GM12878 (cell line): ENCODE measurements around the gene PDGFA. TPM values are rescaled to one million over a fixed set of nuclear protein-coding genes. Genes with fewer than 3 reads are reported as not detected.

ENCODE experiments used
- ATAC-seq: fragments of 200-7000 bp; cut with Tn5 transposase; 3 replicates; pipeline ENCODE4 v1.9.1; 2020; ENCODE audit warnings: mild to moderate bottlenecking, moderate library complexity
- BruUV-seq: library from RNA; stranded (reverse); fragments of 400-500 nt; replicated peaks from 2 replicates; lab custom pipeline; 2021; lab: Mats Ljungman, UMichigan
- CTCF ChIA-PET: fragments of 300-600 bp; sonication (Branson Sonifier 250); formaldehyde crosslinking; extraction: SDS; loops from one replicate; lab custom pipeline; 2021; ENCODE audit warnings: inconsistent platforms; lab: Yijun Ruan, JAX
- POLR2A ChIA-PET: fragments of 350-600 bp; formaldehyde crosslinking; extraction: SDS; loops from one replicate; lab custom pipeline; 2021; ENCODE audit warnings: inconsistent platforms; lab: Charles Lee
- RAD21 ChIA-PET: fragments of 300-600 bp; sonication (Branson Sonifier 250); formaldehyde crosslinking; loops from one replicate; lab custom pipeline; 2023; ENCODE audit warnings: antibody characterized with exemption; ENCODE audit not compliant: unreplicated experiment; lab: Charles Lee
- SMC1A ChIA-PET: fragments of 300-600 bp; sonication (Branson Sonifier 250); formaldehyde crosslinking; loops from one replicate; lab custom pipeline; 2023; ENCODE audit not compliant: unreplicated experiment, uncharacterized antibody; lab: Charles Lee
- DNase-seq: peaks from one replicate; pipeline ENCODE4 v3.0.0-alpha.2; 2011; ENCODE audit warnings: low read depth, low spot score
- FAIRE-seq: peaks from 3 replicates; lab custom pipeline; 2011; peaks lifted over from hg19 to GRCh38; lab: Jason Lieb, UNC
- H2AFZ ChIP-seq: 2 replicates; pipeline ENCODE4 v1.6.0; 2011; ENCODE audit warnings: low read depth, low read length, control low read depth; ENCODE audit not compliant: control insufficient read depth
- H3K27ac ChIP-seq: 2 replicates; pipeline ENCODE4 v1.5.1; 2011; ENCODE audit warnings: control low read depth; ENCODE audit not compliant: control insufficient read depth, insufficient read depth
- H3K27me3 ChIP-seq, 2 experiments: replicated peaks in 1 of 2; 2 replicates each; pipeline versions ENCODE4 v1.6.0 to v1.6.1; 2011; ENCODE audit warnings: low read length in 1 of 2; ENCODE audit not compliant: control insufficient read depth in 2 of 2, insufficient read depth in 2 of 2
- H3K36me3 ChIP-seq, 2 experiments: 2 replicates each; pipeline ENCODE4 v1.5.1; 2011; ENCODE audit warnings: low read length in 1 of 2; ENCODE audit not compliant: control insufficient read depth in 2 of 2, insufficient read depth in 2 of 2
- H3K4me1 ChIP-seq: 2 replicates; pipeline ENCODE4 v1.6.1; 2011; ENCODE audit warnings: mild to moderate bottlenecking, low read length, moderate library complexity, mixed read lengths; ENCODE audit not compliant: control insufficient read depth, insufficient read depth
- H3K4me2 ChIP-seq: 2 replicates; pipeline ENCODE4 v1.6.0; 2011; ENCODE audit warnings: control low read depth; ENCODE audit not compliant: control insufficient read depth, insufficient read depth
- H3K4me3 ChIP-seq: fragments of 200-600 bp; sonication (generic); 2 replicates; pipeline ENCODE4 v1.5.1; 2016
- H3K79me2 ChIP-seq: 2 replicates; pipeline ENCODE4 v1.6.0; 2011; ENCODE audit warnings: low read length; ENCODE audit not compliant: control insufficient read depth, insufficient read depth
- H3K9ac ChIP-seq: 2 replicates; pipeline ENCODE4 v1.8.0; 2011; ENCODE audit warnings: low read length, control low read depth, mixed read lengths; ENCODE audit not compliant: control insufficient read depth, insufficient read depth
- H3K9me3 ChIP-seq: replicated peaks from 3 replicates; pipeline ENCODE4 v1.5.1; 2011; ENCODE audit warnings: mild to moderate bottlenecking, low read length; ENCODE audit not compliant: control insufficient read depth, insufficient read depth
- H4K20me1 ChIP-seq: 2 replicates; pipeline ENCODE4 v1.6.0; 2011; ENCODE audit not compliant: control insufficient read depth, insufficient read depth
- ATF3 ChIP-seq: IDR thresholded peaks from 2 replicates; pipeline ENCODE4 v1.6.1; 2011; ENCODE audit warnings: low read depth, mild to moderate bottlenecking, low read length, moderate library complexity, borderline replicate concordance; ENCODE audit errors: extremely low read depth
- LARP7 ChIP-seq: fragments of 450-650 bp; IDR thresholded peaks from 2 replicates; pipeline ENCODE4 v1.6.1; 2017; ENCODE audit warnings: mild to moderate bottlenecking
- MYC ChIP-seq: IDR thresholded peaks from 2 replicates; pipeline ENCODE4 v1.6.1; 2011; ENCODE audit warnings: mild to moderate bottlenecking, low read length, moderate library complexity, inconsistent platforms; ENCODE audit not compliant: insufficient read depth, insufficient replicate concordance, insufficient read length, severe bottlenecking
- PBX3 ChIP-seq: IDR thresholded peaks from 2 replicates; pipeline ENCODE4 v1.6.1; 2011; ENCODE audit warnings: mild to moderate bottlenecking, low read depth, low read length, moderate library complexity; ENCODE audit not compliant: insufficient replicate concordance
- RAD51 ChIP-seq: fragments of 450-650 bp; IDR thresholded peaks from 2 replicates; pipeline ENCODE4 v1.6.1; 2016; ENCODE audit warnings: moderate library complexity, mild to moderate bottlenecking, inconsistent platforms
- TCF7 ChIP-seq: IDR thresholded peaks from 2 replicates; pipeline ENCODE4 v1.6.1; 2014; ENCODE audit warnings: antibody characterized with exemption, borderline replicate concordance
- ZBTB33 ChIP-seq: fragments of 450-650 bp; IDR thresholded peaks from 2 replicates; pipeline ENCODE4 v1.6.1; 2017; ENCODE audit warnings: mild to moderate bottlenecking
- WGBS: methylation state at CpG from one replicate; pipeline ENCODE4 v1.1.6; 2016; ENCODE audit warnings: low lambda C conversion rate; ENCODE audit not compliant: insufficient replicate concordance, insufficient coverage; ENCODE audit errors: missing lambda C conversion rate; 5-methylcytosine and 5-hydroxymethylcytosine counted together
- in situ Hi-C: fragments of 300-500 bp; cut with MboI; formaldehyde crosslinking; loops from 9 replicates; pipeline ENCODE4 v1.14.3; 2018; ENCODE audit warnings: mixed read lengths
- intact Hi-C: fragments of 100-400 bp; cut with micrococcal nuclease; formaldehyde crosslinking; loops from one replicate; pipeline ENCODE4 v1.14.2; 2022; ENCODE audit not compliant: unreplicated experiment
- polyA plus RNA-seq, 11 experiments: library from polyadenylated mRNA; depleted of rRNA in 4 of 11; unstranded in 6 of 11; stranded (reverse) in 5 of 11; fragments of >200 nt; fragmentation: Nextera tagmentation in 4 of 11; fragmentation: Illumina TruSeq in 1 of 11; extraction: Ambion mirVana in 4 of 11; extraction: Trizol in 1 of 11; gene quantifications; 1 replicate in 1 of 11; 2 replicates in 10 of 11; pipeline versions ENCODE4 v1.2.1 to v1.2.3, GENCODE V29; 2011 to 2016; ENCODE audit warnings: inconsistent platforms in 2 of 11, missing spikeins in 2 of 11, low read depth in 1 of 11
- total RNA-seq, 4 experiments: library from RNA; depleted of rRNA in 3 of 4; stranded (reverse); fragments of >200 nt in 3 of 4; fragmentation: Illumina TruSeq in 1 of 4; extraction: Trizol in 1 of 4; gene quantifications; 2 replicates each; pipeline versions ENCODE4 v1.2.1 to v1.2.3, GENCODE V29; 2013 to 2021

The PDGFA gene
- total and polyA plus RNA-seq, 10 of the 15 experiments (the other 5 are each of a cell fraction or from before 2014, with no cell fraction given): 2.5 to 10.0 (median 5.6) TPM

GRCh38 chr7:463817-464453 is 55.7 kb downstream of the PDGFA start (continued):
- TF ChIP-seq ATF3 (no peak), RAD51 (no peak), ZBTB33 (no peak)

- DNase-seq: no peak
- no peak overlapping the region for H3K9ac ChIP-seq
These were observed 56.3 kb downstream of the PDGFA start for GRCh38 chr7:463362-463781.

More at GRCh38 chr7:463362-463781, 56.3 kb downstream of the PDGFA start:
- SMC1A ChIA-PET: no interaction called here
- Histone ChIP-seq H3K4me3 (no peak overlapping the region), H3K27ac (no peak overlapping the region), H4K20me1 (no peaks in the 10 kb centered on the region), H2AFZ (no peak overlapping the region), H3K79me2 (no peaks in the 10 kb centered on the region), H3K27me3 (no peaks in the 10 kb centered on the region), H3K4me1 (no peaks in the 10 kb centered on the region), H3K4me2 (no peak overlapping the region), H3K9me3 (no peaks in the 10 kb centered on the region; the same call in 2 of the 3 replicates), H3K36me3 (no peaks in the 10 kb centered on the region)
- TF ChIP-seq LARP7 (no peak), TCF7 (no peak), MYC (no peak), PBX3 (no peak)
- RAD21 ChIA-PET: no interaction called here
- POLR2A ChIA-PET: no interaction called here
- CTCF ChIA-PET: no interaction called here
- BruUV-seq: no TSS peak
- FAIRE-seq (no peak), ATAC-seq (no peak)
- intact Hi-C loops: no loop called here
- 86% methylated on average over 34 of the region's 36 CpGs for WGBS
- in situ Hi-C loops: no loop called here
